CD14-positive monocyte (primary cell): Measurements from ENCODE around the gene PIK3AP1. TPM values are rescaled to one million over a fixed set of nuclear protein-coding genes. Genes with fewer than 3 reads are reported as not detected.

Experiments used
- DNase-seq, 3 donors: peaks; one replicate each; pipeline ENCODE4 v3.0.0-alpha.2; 2011 to 2022
- H2AFZ ChIP-seq: 2 replicates; pipeline ENCODE4 v1.6.0; 2012; ENCODE audit warnings: mild to moderate bottlenecking, low read depth, low read length, inconsistent platforms; ENCODE audit not compliant: insufficient read depth, poor library complexity, severe bottlenecking
- H3K27ac ChIP-seq, 2 donors: 1 replicate in 1 of 2; 2 replicates in 1 of 2; pipeline ENCODE4 v1.5.1; 2012 to 2013; ENCODE audit warnings: low read length in 2 of 2, control low read depth in 1 of 2, inconsistent platforms in 1 of 2, low read depth in 1 of 2, mild to moderate bottlenecking in 1 of 2
- H3K27me3 ChIP-seq, 2 donors: one replicate each; pipeline versions ENCODE4 v1.6.0 to v1.6.1; 2011 to 2013; ENCODE audit warnings: low read length in 2 of 2; ENCODE audit not compliant: control insufficient read depth in 2 of 2, insufficient read depth in 2 of 2
- H3K36me3 ChIP-seq, 2 donors: replicated peaks in 1 of 2; 1 replicate in 1 of 2; 2 replicates in 1 of 2; pipeline versions ENCODE4 v1.5.1 to v1.6.1; 2012 to 2013; ENCODE audit warnings: low read length in 2 of 2, control low read depth in 1 of 2, inconsistent platforms in 1 of 2, mild to moderate bottlenecking in 1 of 2; ENCODE audit not compliant: insufficient read depth in 2 of 2, control insufficient read depth in 1 of 2
- H3K4me1 ChIP-seq, 2 donors: 1 replicate in 1 of 2; 2 replicates in 1 of 2; pipeline versions ENCODE4 v1.5.1 to v1.6.1; 2012 to 2013; ENCODE audit warnings: low read length in 2 of 2, control low read depth in 1 of 2, inconsistent platforms in 1 of 2, mild to moderate bottlenecking in 1 of 2, moderate library complexity in 1 of 2; ENCODE audit not compliant: insufficient read depth in 2 of 2, control insufficient read depth in 1 of 2
- H3K4me2 ChIP-seq: replicated peaks from 2 replicates; pipeline ENCODE3; 2012; ENCODE audit warnings: low read length, moderate library complexity, mild to moderate bottlenecking; ENCODE audit not compliant: poor library complexity, severe bottlenecking; ENCODE audit errors: extremely low read depth
- H3K4me3 ChIP-seq, 3 experiments: fragments of 200-600 bp in 1 of 3; sonication (generic) in 1 of 3; replicated peaks in 1 of 3; 1 replicate in 2 of 3; 2 replicates in 1 of 3; pipeline ENCODE4 v1.5.1; 2011 to 2013; ENCODE audit warnings: low read length in 3 of 3, mild to moderate bottlenecking in 3 of 3, control low read depth in 2 of 3, low read depth in 2 of 3, inconsistent platforms in 1 of 3, moderate library complexity in 1 of 3
- H3K79me2 ChIP-seq: 2 replicates; pipeline ENCODE4 v1.6.0; 2012; ENCODE audit warnings: mild to moderate bottlenecking, control low read depth, inconsistent platforms, low read length, moderate library complexity; ENCODE audit not compliant: insufficient read depth
- H3K9ac ChIP-seq: 2 replicates; pipeline ENCODE4 v1.6.0; 2017; ENCODE audit warnings: low read length, mild to moderate bottlenecking; ENCODE audit not compliant: insufficient read depth, poor library complexity, severe bottlenecking
- H3K9me3 ChIP-seq, 2 donors: replicated peaks in 1 of 2; 1 replicate in 1 of 2; 2 replicates in 1 of 2; pipeline versions ENCODE4 v1.5.1 to v1.6.1; 2012 to 2013; ENCODE audit warnings: low read length in 2 of 2, control low read depth in 1 of 2; ENCODE audit not compliant: control insufficient read depth in 1 of 2, insufficient read depth in 1 of 2
- H4K20me1 ChIP-seq: 2 replicates; pipeline ENCODE4 v1.6.0; 2012; ENCODE audit warnings: mild to moderate bottlenecking, low read length, control low read depth, moderate library complexity; ENCODE audit not compliant: insufficient read depth
- H3K27ac Mint-ChIP-seq, 7 donors: one replicate each; pipeline ENCODE4 v1.8.0; 2020; ENCODE audit warnings: mild to moderate bottlenecking in 7 of 7, mixed read lengths in 7 of 7, moderate library complexity in 6 of 7, inconsistent platforms in 2 of 7
- H3K27me3 Mint-ChIP-seq, 3 donors: one replicate each; pipeline ENCODE4 v1.8.0; 2021 to 2022; ENCODE audit warnings: low read depth in 3 of 3, mild to moderate bottlenecking in 3 of 3, mixed read lengths in 3 of 3, moderate library complexity in 3 of 3, inconsistent platforms in 1 of 3
- H3K36me3 Mint-ChIP-seq, 2 donors: one replicate each; pipeline ENCODE4 v1.8.0; 2020; ENCODE audit warnings: mixed read lengths in 2 of 2, inconsistent platforms in 1 of 2, mild to moderate bottlenecking in 1 of 2
- H3K4me1 Mint-ChIP-seq: one replicate; pipeline ENCODE4 v1.8.0; 2020; ENCODE audit warnings: mild to moderate bottlenecking, mixed read lengths
- H3K4me3 Mint-ChIP-seq, 2 donors: one replicate each; pipeline ENCODE4 v1.8.0; 2020; ENCODE audit warnings: mild to moderate bottlenecking in 2 of 2, mixed read lengths in 2 of 2, moderate library complexity in 1 of 2
- H3K9me3 Mint-ChIP-seq, 7 donors: one replicate each; pipeline ENCODE4 v1.8.0; 2020 to 2022; ENCODE audit warnings: mixed read lengths in 7 of 7, mild to moderate bottlenecking in 6 of 7, moderate library complexity in 6 of 7, inconsistent platforms in 2 of 7
- WGBS: methylation state at CpG from one replicate; pipeline ENCODE4 v1.1.5; 2013; ENCODE audit warnings: missing lambda C conversion rate; ENCODE audit not compliant: insufficient coverage; 5-methylcytosine and 5-hydroxymethylcytosine counted together
- intact Hi-C, 2 donors: fragments of 100-400 bp; cut with micrococcal nuclease; formaldehyde crosslinking; loops; one replicate each; pipeline versions ENCODE4 v1.15.0 to v1.15.1; 2023
- polyA plus RNA-seq, 3 donors: library from polyadenylated mRNA; depleted of rRNA in 1 of 3; unstranded in 2 of 3; stranded (reverse) in 1 of 3; fragments of 300-500 nt in 2 of 3; fragments of >200 nt in 1 of 3; fragmentation: Illumina TruSeq in 2 of 3; gene quantifications; 1 replicate in 2 of 3; 2 replicates in 1 of 3; pipeline ENCODE4 v1.2.3, GENCODE V29; 2012 to 2021
- TF ChIP-seq, protein P1 (sequence below): fragments of 200-600 bp; IDR thresholded peaks from one replicate; pipeline ENCODE4 v1.8.0; 2022; ENCODE audit warnings: antibody characterized with exemption, mild to moderate bottlenecking

Gene PIK3AP1
- polyA plus RNA-seq, 3 donors = 95.5 to 157 (median 112) TPM

DNA sequence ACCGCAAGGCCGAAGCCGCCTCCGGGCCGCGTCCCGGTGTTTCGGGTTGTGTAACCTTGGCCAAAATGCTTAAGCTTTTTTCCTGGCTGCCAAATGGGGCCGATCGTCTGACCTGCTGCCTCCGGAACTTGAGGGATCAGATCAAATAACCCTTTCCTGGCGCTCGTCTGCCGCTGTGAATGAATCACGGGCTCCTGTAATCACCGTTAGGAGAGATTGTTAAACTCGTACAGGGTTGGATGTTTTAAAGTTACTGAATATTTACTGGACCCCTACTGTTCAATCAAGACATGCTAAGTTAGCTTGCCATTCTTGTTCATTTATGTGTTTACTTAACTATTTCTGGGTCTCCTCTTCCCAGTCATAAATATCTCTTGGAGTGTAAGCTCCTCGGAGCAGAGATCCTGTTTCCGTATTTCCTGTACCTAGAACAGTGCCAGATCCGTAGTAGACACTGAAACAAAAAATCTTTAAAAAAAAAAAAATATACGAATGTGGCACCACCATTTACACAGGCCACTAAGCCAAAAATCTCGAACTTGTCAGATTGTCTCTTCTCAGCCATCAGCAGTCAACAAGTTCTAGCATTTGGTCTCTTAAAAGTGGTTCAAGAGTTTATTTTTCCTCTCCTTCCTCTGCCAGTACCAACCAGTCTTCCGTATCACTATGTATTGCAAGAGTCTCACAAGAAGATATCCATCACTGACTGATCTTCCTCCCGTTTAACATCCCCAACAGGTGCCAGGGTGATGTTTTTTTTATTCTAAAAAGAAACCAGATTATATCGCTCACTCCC lies 132.9 kb downstream of the PIK3AP1 start:
- Mint-ChIP-seq H3K4me3 (no peak overlapping the region), H3K4me1 (peaks cover 33% of the 10 kb centered on the region), H3K27me3 (peaks cover 0 to 2% (median 0%) of the 10 kb centered on the region in 3 donors), H3K36me3 (peaks cover 5 to 7% of the 10 kb centered on the region in 2 donors), H3K27ac (no peak overlapping the region), H3K9me3 (peaks cover 0 to 3% (median 0%) of the 10 kb centered on the region in 7 donors)
- H3K27me3 ChIP-seq = no peaks in the 10 kb centered on the region
- H3K27ac ChIP-seq = peak overlapping the region; percentile 87 to 99
- 0% methylated on average over 11 of the region's 25 CpGs for WGBS
- TF ChIP-seq, protein P1, sequence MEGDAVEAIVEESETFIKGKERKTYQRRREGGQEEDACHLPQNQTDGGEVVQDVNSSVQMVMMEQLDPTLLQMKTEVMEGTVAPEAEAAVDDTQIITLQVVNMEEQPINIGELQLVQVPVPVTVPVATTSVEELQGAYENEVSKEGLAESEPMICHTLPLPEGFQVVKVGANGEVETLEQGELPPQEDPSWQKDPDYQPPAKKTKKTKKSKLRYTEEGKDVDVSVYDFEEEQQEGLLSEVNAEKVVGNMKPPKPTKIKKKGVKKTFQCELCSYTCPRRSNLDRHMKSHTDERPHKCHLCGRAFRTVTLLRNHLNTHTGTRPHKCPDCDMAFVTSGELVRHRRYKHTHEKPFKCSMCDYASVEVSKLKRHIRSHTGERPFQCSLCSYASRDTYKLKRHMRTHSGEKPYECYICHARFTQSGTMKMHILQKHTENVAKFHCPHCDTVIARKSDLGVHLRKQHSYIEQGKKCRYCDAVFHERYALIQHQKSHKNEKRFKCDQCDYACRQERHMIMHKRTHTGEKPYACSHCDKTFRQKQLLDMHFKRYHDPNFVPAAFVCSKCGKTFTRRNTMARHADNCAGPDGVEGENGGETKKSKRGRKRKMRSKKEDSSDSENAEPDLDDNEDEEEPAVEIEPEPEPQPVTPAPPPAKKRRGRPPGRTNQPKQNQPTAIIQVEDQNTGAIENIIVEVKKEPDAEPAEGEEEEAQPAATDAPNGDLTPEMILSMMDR = no peak
- peak overlapping the region; percentile 58 to 94 (median 74) for H3K4me3 ChIP-seq
- intact Hi-C loops = loop anchor here in 1 of 2 donors (10.0 kb wide), 2 partner anchors 127 to 213 kb away; no protein-coding TSS in a partner anchor
- H4K20me1 ChIP-seq = peaks cover 41% of the 10 kb centered on the region
- peak overlapping the region; percentile 62 for H2AFZ ChIP-seq
- peak; percentile 55 to 71 (median 65) for DNase-seq
- H3K79me2 ChIP-seq = peaks cover 42% of the 10 kb centered on the region
- H3K9ac ChIP-seq = peak overlapping the region; percentile 99
- H3K4me1 ChIP-seq = peaks cover 34 to 44% of the 10 kb centered on the region in 2 donors
- peaks cover 0 to under 1% of the 10 kb centered on the region in 2 donors for H3K36me3 ChIP-seq
- peak overlapping the region; percentile 80 for H3K4me2 ChIP-seq
- H3K9me3 ChIP-seq = no peaks in the 10 kb centered on the region

DNA sequence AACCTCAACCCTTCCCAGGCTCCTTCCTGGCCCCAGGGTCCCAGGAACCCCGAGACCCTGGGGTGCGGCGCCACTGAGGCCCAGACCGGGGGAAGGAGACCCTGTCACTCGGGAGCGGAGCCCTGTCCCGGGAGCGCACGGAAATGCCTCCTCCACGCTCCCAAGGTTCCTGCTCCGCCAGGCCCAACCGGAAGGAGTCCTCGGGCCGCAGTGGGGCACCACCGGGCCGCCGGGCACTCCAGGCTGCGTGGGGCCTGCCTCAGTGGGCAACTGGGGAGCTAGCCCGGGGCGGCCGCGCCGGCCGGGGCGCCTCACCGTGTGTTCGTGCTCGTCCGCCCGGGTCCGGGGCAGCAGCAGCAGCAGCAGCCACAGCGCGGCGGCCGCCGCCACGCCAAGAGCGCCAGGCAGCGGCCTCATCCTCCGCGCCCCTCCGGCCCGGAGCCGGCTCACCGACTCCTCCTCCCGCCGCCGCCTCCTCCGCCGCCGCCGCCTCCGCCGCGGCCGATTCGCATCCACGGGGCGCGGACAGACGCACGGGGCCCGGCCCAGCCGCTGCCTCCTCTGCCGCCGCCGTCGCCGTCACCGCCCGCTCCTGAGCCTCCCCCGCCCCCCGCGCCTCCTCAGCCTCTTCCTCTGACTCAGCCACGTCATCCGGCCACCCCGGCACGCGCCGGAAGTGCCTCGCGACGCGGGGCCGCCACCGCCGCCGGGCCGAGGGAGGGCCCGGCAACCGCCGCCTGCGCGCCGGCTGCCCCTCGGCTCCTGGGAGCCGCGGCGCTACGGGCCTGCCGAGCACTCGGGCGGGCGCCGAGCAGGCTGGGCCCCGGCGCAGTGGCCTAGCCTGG lies 133.7 kb downstream of the PIK3AP1 start, which contains the start of gene TM9SF3:
Gene TM9SF3, minus strand, starts transcription at position 594 of the 845 bp plus-strand sequence. Its CDS starts 177 bp downstream, at position 417.
- intact Hi-C loops = loop anchor here in 1 of 2 donors (10.0 kb wide), 2 partner anchors 128 to 212 kb away; no protein-coding TSS in a partner anchor

More for the DNA sequence above, 133.7 kb downstream of the PIK3AP1 start, which contains the start of gene TM9SF3:
- peaks cover 46% of the 10 kb centered on the region for H4K20me1 ChIP-seq
- H3K79me2 ChIP-seq = peaks cover 50% of the 10 kb centered on the region
- WGBS = under 1% methylated on average over 107 of the region's 107 CpGs
- H3K36me3 Mint-ChIP-seq = peaks cover 2% of the 10 kb centered on the region in 2 donors
- no peaks in the 10 kb centered on the region for H3K36me3 ChIP-seq
- peak within 1 kb of the TSS; percentile 99 for H3K9ac ChIP-seq
- peak; percentile 87 to 93 (median 91) for DNase-seq
- H3K9me3 ChIP-seq = no peaks in the 10 kb centered on the region
- no peaks in the 10 kb centered on the region for H3K27me3 ChIP-seq
- H3K4me3 Mint-ChIP-seq = peak within 1 kb of the TSS; percentile 91 to 92
- peaks cover 0 to 3% (median 0%) of the 10 kb centered on the region in 7 donors for H3K9me3 Mint-ChIP-seq
- H3K4me1 Mint-ChIP-seq = peaks cover 35% of the 10 kb centered on the region
- H3K4me2 ChIP-seq = peak within 1 kb of the TSS; percentile 80
- peak within 1 kb of the TSS; percentile 91 to 99 for H3K27ac ChIP-seq
- H3K4me3 ChIP-seq = peak within 1 kb of the TSS; percentile 90 to 98 (median 94)
- peaks cover 0 to 2% (median 0%) of the 10 kb centered on the region in 3 donors for H3K27me3 Mint-ChIP-seq
- peaks cover 32 to 44% of the 10 kb centered on the region in 2 donors for H3K4me1 ChIP-seq
- H2AFZ ChIP-seq = peak within 1 kb of the TSS; percentile 62
- TF ChIP-seq, protein P1 = no peak
- H3K27ac Mint-ChIP-seq = peak within 1 kb of the TSS; percentile 86 to 95 (median 90)
